Uterus (tissue), 4 donors: ENCODE data around the gene VAV1. TPM values are rescaled to one million over a fixed set of nuclear protein-coding genes. Genes with fewer than 3 reads are reported as not detected.
A peak's percentile ranks its signal among the peaks of the same experiment; 100 is the strongest.

Experiments used
- DNase-seq, 2 donors: peaks; one replicate each; pipeline ENCODE4 v3.0.0-alpha.2; 2019 to 2020
- H3K27ac ChIP-seq, 2 donors: fragments of 200-600 bp; sonication (generic); 1 replicate in 1 of 2; 2 replicates in 1 of 2; pipeline ENCODE4 v1.5.1; 2016 to 2018
- H3K27me3 ChIP-seq, 2 donors: fragments of 200-600 bp; sonication (generic); one replicate each; pipeline ENCODE4 v1.5.1; 2018 to 2019; ENCODE audit warnings: control low read depth in 1 of 2
- H3K36me3 ChIP-seq, 2 donors: fragments of 200-600 bp; sonication (generic); one replicate each; pipeline ENCODE4 v1.5.1; 2019; ENCODE audit warnings: control low read depth in 1 of 2
- H3K4me1 ChIP-seq, 2 donors: fragments of 200-600 bp; sonication (generic); one replicate each; pipeline ENCODE4 v1.5.1; 2018 to 2019; ENCODE audit warnings: control low read depth in 1 of 2
- H3K4me3 ChIP-seq, 2 donors: fragments of 200-600 bp; sonication (generic); 1 replicate in 1 of 2; 2 replicates in 1 of 2; pipeline ENCODE4 v1.5.1; 2018 to 2019; ENCODE audit warnings: mild to moderate bottlenecking in 1 of 2
- H3K9me3 ChIP-seq, 2 donors: fragments of 200-600 bp; sonication (generic); one replicate each; pipeline ENCODE4 v1.5.1; 2019; ENCODE audit warnings: control low read depth in 1 of 2
- CTCF ChIP-seq, 4 experiments: fragments of 200-600 bp in 2 of 4; fragments of 450-650 bp in 2 of 4; sonication (generic) in 2 of 4; IDR thresholded peaks; one replicate each; pipeline ENCODE4 v1.5.1; 2016 to 2019; ENCODE audit warnings: antibody characterized with exemption in 4 of 4, mild to moderate bottlenecking in 2 of 4, moderate library complexity in 1 of 4
- POLR2A ChIP-seq, 2 donors: fragments of 450-650 bp; IDR thresholded peaks; one replicate each; pipeline ENCODE4 v1.6.1; 2016; ENCODE audit warnings: antibody characterized with exemption in 2 of 2, mild to moderate bottlenecking in 1 of 2, moderate library complexity in 1 of 2
- intact Hi-C: fragments of 100-400 bp; cut with DNase I; formaldehyde crosslinking; loops from one replicate; pipeline ENCODE4 v1.15.1; 2023; ENCODE audit warnings: low total_unique reads
- total RNA-seq, 4 donors: library from RNA; depleted of rRNA in 3 of 4; stranded (reverse); fragments of >200 nt in 3 of 4; gene quantifications; one replicate each; pipeline versions ENCODE4 v1.1.0 to v1.2.4, GENCODE V29; 2014 to 2023
- donor health status: DM: yes; HTN: yes; CAD: no.

Gene VAV1
- total RNA-seq, 4 donors from 2014 or later = 0.29 to 7.9 (median 4.6) TPM

GRCh38 chr19:6725513-6726231, 46.8 kb upstream of the VAV1 start:
- Histone ChIP-seq H3K27ac (peak overlapping the region in 1 of 2 donors; percentile 63), H3K27me3 (no peaks in the 10 kb centered on the region), H3K36me3 (no peaks in the 10 kb centered on the region), H3K4me3 (no peak overlapping the region), H3K4me1 (no peaks in the 10 kb centered on the region), H3K9me3 (no peaks in the 10 kb centered on the region)
- no peak for TF ChIP-seq CTCF (IDR thresholded peaks at IDR 0.05)
- no peak for TF ChIP-seq POLR2A (IDR thresholded peaks at IDR 0.05)
- intact Hi-C loops = no loop called here
- DNase-seq = no peak

GRCh38 chr19:6728346-6728745, 44.2 kb upstream of the VAV1 start:
- no peak overlapping the region for H3K27ac ChIP-seq
- no peak overlapping the region for H3K4me3 ChIP-seq
- H3K27me3 ChIP-seq = no peaks in the 10 kb centered on the region
- no peaks in the 10 kb centered on the region for H3K4me1 ChIP-seq
- intact Hi-C loops = no loop called here
- no peak for DNase-seq
- TF ChIP-seq POLR2A (IDR thresholded peaks at IDR 0.05) = no peak
- no peaks in the 10 kb centered on the region for H3K36me3 ChIP-seq
- no peaks in the 10 kb centered on the region for H3K9me3 ChIP-seq

DNA sequence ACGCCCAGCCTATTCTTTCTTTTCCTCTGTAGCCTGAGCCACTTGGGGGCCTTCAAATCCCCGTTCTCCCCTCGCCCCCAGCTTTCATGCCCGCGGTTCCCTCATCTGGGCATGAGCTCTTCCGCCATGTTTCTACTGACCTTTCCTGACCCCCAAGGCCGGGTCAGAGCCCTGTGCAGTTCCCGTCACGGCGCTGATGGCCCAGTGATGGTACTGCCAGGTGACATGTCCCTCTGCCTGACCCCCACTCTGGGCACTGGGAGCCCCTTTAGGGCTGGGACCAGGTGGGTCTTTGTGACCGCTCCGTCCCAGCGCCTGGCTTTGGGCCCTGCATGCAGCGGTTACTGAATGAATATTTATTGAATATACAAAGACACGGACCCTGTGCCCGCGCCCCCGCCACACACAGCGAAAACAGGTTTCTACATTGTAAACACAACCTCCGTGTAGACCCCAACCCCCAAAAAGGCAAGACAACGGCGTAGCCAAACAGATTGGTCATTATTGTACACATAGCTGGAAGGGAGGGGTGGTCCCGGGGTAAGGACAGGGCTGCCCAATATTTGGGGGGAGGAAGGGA, 42.8 kb upstream of the VAV1 start:
- DNase-seq = no peak
- H3K9me3 ChIP-seq = no peaks in the 10 kb centered on the region
- TF ChIP-seq CTCF (IDR thresholded peaks at IDR 0.05) (no peak), POLR2A (IDR thresholded peaks at IDR 0.05) (no peak)
- H3K27me3 ChIP-seq = no peaks in the 10 kb centered on the region
- H3K36me3 ChIP-seq = no peaks in the 10 kb centered on the region
- no peak overlapping the region for H3K27ac ChIP-seq
- no peaks in the 10 kb centered on the region for H3K4me1 ChIP-seq
- intact Hi-C loops = no loop called here
- H3K4me3 ChIP-seq = no peak overlapping the region

- no peaks in the 10 kb centered on the region for H3K9me3 ChIP-seq
- TF ChIP-seq POLR2A (IDR thresholded peaks at IDR 0.05) (peak in 1 of 2 donors; percentile 14), CTCF (IDR thresholded peaks at IDR 0.05) (no peak)
Observed at GRCh38 chr19:6730153-6730804, 42.2 kb upstream of the VAV1 start.

DNA sequence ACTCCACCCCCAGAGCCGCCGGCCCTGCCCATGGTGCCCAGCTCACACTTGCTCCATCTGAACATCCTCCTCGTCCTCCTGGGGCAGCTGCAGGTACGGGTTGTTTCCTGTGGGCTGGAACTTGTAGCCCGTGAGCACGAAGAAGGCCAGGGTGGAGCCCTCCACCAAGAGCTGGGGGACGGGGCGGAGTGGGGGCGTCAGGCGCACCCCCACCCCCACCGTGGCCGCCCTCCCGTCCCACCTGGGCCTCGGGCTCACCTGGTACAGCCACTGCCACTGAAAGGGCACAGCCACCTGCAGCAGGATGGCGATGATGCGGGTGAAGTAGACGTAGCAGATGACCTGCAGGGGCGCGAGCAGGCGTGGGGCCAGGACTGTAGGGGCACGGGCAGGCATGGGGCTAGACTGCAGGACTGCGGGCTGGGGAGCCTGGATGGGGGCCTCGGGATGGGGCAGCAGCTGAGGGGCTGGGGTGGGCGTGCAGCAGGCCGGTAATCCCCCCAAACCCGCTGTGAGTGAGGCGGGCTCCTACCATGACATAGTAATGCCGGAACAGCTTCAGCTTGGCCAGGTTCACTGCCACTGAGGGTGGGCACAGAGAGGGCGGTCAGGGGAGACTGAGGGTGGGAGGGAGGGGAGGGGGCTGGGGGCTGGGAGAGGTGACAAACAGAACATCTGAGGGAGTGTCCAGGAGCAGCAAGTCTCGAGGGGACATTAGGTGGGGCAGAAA, 41.4 kb upstream of the VAV1 start:
- Histone ChIP-seq H3K4me1 (no peaks in the 10 kb centered on the region), H3K27ac (no peak overlapping the region), H3K36me3 (no peaks in the 10 kb centered on the region), H3K27me3 (no peaks in the 10 kb centered on the region), H3K9me3 (no peaks in the 10 kb centered on the region), H3K4me3 (no peak overlapping the region)
- DNase-seq = no peak
- intact Hi-C loops = no loop called here
- TF ChIP-seq POLR2A (IDR thresholded peaks at IDR 0.05) = no peak
- TF ChIP-seq CTCF (IDR thresholded peaks at IDR 0.05) = no peak

More at GRCh38 chr19:6730153-6730804, 42.2 kb upstream of the VAV1 start:
- no peaks in the 10 kb centered on the region for H3K4me1 ChIP-seq
- H3K27ac ChIP-seq = no peak overlapping the region
- DNase-seq = peak; percentile 44 to 53
- no peak overlapping the region for H3K4me3 ChIP-seq
- no peaks in the 10 kb centered on the region for H3K27me3 ChIP-seq
- no peaks in the 10 kb centered on the region for H3K36me3 ChIP-seq
- intact Hi-C loops = no loop called here
